ENCODE measurements around the gene FNIP1. TPM values are rescaled to one million over a fixed set of nuclear protein-coding genes. Genes with fewer than 3 reads are reported as not detected.

The FNIP1 gene
- total RNA-seq, 1 donor from 2014 or later: 35.2 TPM

- H3K36me3 ChIP-seq (ENCODE audit: control insufficient read depth, insufficient read depth, low read length): no peaks in the 10 kb centered on the region
- H3K4me3 ChIP-seq (ENCODE audit: low read depth, low read length): no peak overlapping the region
- H3K27me3 ChIP-seq (ENCODE audit: control insufficient read depth, insufficient read depth, low read length): no peaks in the 10 kb centered on the region
- no peak for TF ChIP-seq CTCF (IDR thresholded peaks at IDR 0.05; ENCODE audit: insufficient read depth, low read length, poor library complexity, severe bottlenecking)
- DNase-seq (ENCODE audit: low read depth): no peak
These were observed 5.0 kb downstream of the FNIP1 start for GRCh38 chr5:131791866-131792265.

- no peak for TF ChIP-seq CTCF (IDR thresholded peaks at IDR 0.05; ENCODE audit: insufficient read depth, low read length, poor library complexity, severe bottlenecking)
- DNase-seq (ENCODE audit: low read depth): no peak
- Histone ChIP-seq H3K27me3 (ENCODE audit: control insufficient read depth, insufficient read depth, low read length) (no peaks in the 10 kb centered on the region), H3K4me3 (ENCODE audit: low read depth, low read length) (no peak overlapping the region), H3K36me3 (ENCODE audit: control insufficient read depth, insufficient read depth, low read length) (no peaks in the 10 kb centered on the region)
These were observed 6.3 kb downstream of the FNIP1 start for GRCh38 chr5:131790550-131790949.

GRCh38 chr5:131789765-131790164, 7.1 kb downstream of the FNIP1 start:
- TF ChIP-seq CTCF (IDR thresholded peaks at IDR 0.05; ENCODE audit: insufficient read depth, low read length, poor library complexity, severe bottlenecking): no peak
- no peaks in the 10 kb centered on the region for H3K36me3 ChIP-seq (ENCODE audit: control insufficient read depth, insufficient read depth, low read length)
- no peaks in the 10 kb centered on the region for H3K27me3 ChIP-seq (ENCODE audit: control insufficient read depth, insufficient read depth, low read length)
- DNase-seq (ENCODE audit: low read depth): no peak
- no peak overlapping the region for H3K4me3 ChIP-seq (ENCODE audit: low read depth, low read length)

- Histone ChIP-seq H3K27me3 (ENCODE audit: control insufficient read depth, insufficient read depth, low read length) (no peaks in the 10 kb centered on the region), H3K36me3 (ENCODE audit: control insufficient read depth, insufficient read depth, low read length) (no peaks in the 10 kb centered on the region), H3K4me3 (ENCODE audit: low read depth, low read length) (no peak overlapping the region)
- TF ChIP-seq CTCF (IDR thresholded peaks at IDR 0.05; ENCODE audit: insufficient read depth, low read length, poor library complexity, severe bottlenecking): no peak
- DNase-seq (ENCODE audit: low read depth): no peak
These were observed 9.1 kb downstream of the FNIP1 start for GRCh38 chr5:131787736-131788135.

- TF ChIP-seq CTCF (IDR thresholded peaks at IDR 0.05; ENCODE audit: insufficient read depth, low read length, poor library complexity, severe bottlenecking): no peak
These were observed 9.7 kb downstream of the FNIP1 start for GRCh38 chr5:131786900-131787692.

GRCh38 chr5:131786036-131786435, 10.8 kb downstream of the FNIP1 start:
- H3K4me3 ChIP-seq (ENCODE audit: low read depth, low read length): no peak overlapping the region
- H3K27me3 ChIP-seq (ENCODE audit: control insufficient read depth, insufficient read depth, low read length): no peaks in the 10 kb centered on the region
- DNase-seq (ENCODE audit: low read depth): no peak
- TF ChIP-seq CTCF (IDR thresholded peaks at IDR 0.05; ENCODE audit: insufficient read depth, low read length, poor library complexity, severe bottlenecking): no peak
- no peaks in the 10 kb centered on the region for H3K36me3 ChIP-seq (ENCODE audit: control insufficient read depth, insufficient read depth, low read length)

More at GRCh38 chr5:131786900-131787692, 9.7 kb downstream of the FNIP1 start:
- Histone ChIP-seq H3K4me3 (ENCODE audit: low read depth, low read length) (no peak overlapping the region), H3K36me3 (ENCODE audit: control insufficient read depth, insufficient read depth, low read length) (no peaks in the 10 kb centered on the region), H3K27me3 (ENCODE audit: control insufficient read depth, insufficient read depth, low read length) (no peaks in the 10 kb centered on the region)
- DNase-seq (ENCODE audit: low read depth): no peak

Data from kidney epithelial cell (primary cell).